ENCODE measurements around the gene CCDC12. TPM values are rescaled to one million over a fixed set of nuclear protein-coding genes. Genes with fewer than 3 reads are reported as not detected.

CCDC12 gene
- total RNA-seq, 1 experiment from 2014 or later: 44.2 TPM

- TF ChIP-seq CTCF (conservative IDR thresholded peaks at IDR 0.05; ENCODE audit: low read depth, low read length) (no peak), EZH2phosphoT487 (IDR thresholded peaks at IDR 0.05; ENCODE audit: borderline replicate concordance, low read length) (no peak), EZH2 (IDR thresholded peaks at IDR 0.05; ENCODE audit: low read length, unreplicated experiment) (no peak)
These were observed 54.1 kb downstream of the CCDC12 start for GRCh38 chr3:46922426-46922825.

GRCh38 chr3:46921871-46922271, 54.7 kb downstream of the CCDC12 start:
- H2AFZ ChIP-seq (ENCODE audit: low read length): no peak overlapping the region
- peaks cover 1% of the 10 kb centered on the region; the same call in 1 of the 2 replicates for H3K79me2 ChIP-seq (ENCODE audit: low read length)
- H4K20me1 ChIP-seq (ENCODE audit: low read length): 0 out of 2 replicates have a peak, but pooled peaks cover 7% of the 10 kb centered on the region
- BruUV-seq (replicated peaks): TSS peak; percentile 44
- H3K27me3 ChIP-seq (ENCODE audit: low read length): no peaks in the 10 kb centered on the region
- H3K9ac ChIP-seq (ENCODE audit: low read length): no peak overlapping the region
- no peak overlapping the region for H3K4me3 ChIP-seq (ENCODE audit: low read length)
- no peak overlapping the region for H3K27ac ChIP-seq (ENCODE audit: low read length)
- H3F3A ChIP-seq (ENCODE audit: low read length, unreplicated experiment): no peaks in the 10 kb centered on the region
- H3K4me2 ChIP-seq (ENCODE audit: low read length): no peak overlapping the region
- ChIA-PET POLR2A (ENCODE audit: unreplicated experiment) (interaction anchor here (0.6 kb wide), 1 partner anchor 60 kb away, joined by 3 read pairs; no protein-coding TSS in a partner anchor), CTCF (no interaction called here)
- ATAC-seq (no peak), DNase-seq (no peak)
- no peaks in the 10 kb centered on the region for H3K4me1 ChIP-seq (ENCODE audit: insufficient read depth, low read length)
- peaks cover 89% of the 10 kb centered on the region for H3K36me3 ChIP-seq (ENCODE audit: low read depth, low read length)
- intact Hi-C loops (cut with micrococcal nuclease): loop anchor here (5.0 kb wide), 1 partner anchor 75 kb away; no protein-coding TSS in a partner anchor
- TF ChIP-seq CTCF (conservative IDR thresholded peaks at IDR 0.05; ENCODE audit: low read depth, low read length): no peak
- TF ChIP-seq EZH2phosphoT487 (IDR thresholded peaks at IDR 0.05; ENCODE audit: borderline replicate concordance, low read length): no peak
- TF ChIP-seq EZH2 (IDR thresholded peaks at IDR 0.05; ENCODE audit: low read length, unreplicated experiment): no peak
- no peaks in the 10 kb centered on the region for H3K9me2 ChIP-seq (replicated peaks; ENCODE audit: low read length)
- no peaks in the 10 kb centered on the region for H3K9me3 ChIP-seq (ENCODE audit: low read length)

More at GRCh38 chr3:46922426-46922825, 54.1 kb downstream of the CCDC12 start:
- Histone ChIP-seq H3K9ac (ENCODE audit: low read length) (no peak overlapping the region), H3K4me2 (ENCODE audit: low read length) (no peak overlapping the region), H3K36me3 (ENCODE audit: low read depth, low read length) (peaks cover 87% of the 10 kb centered on the region), H2AFZ (ENCODE audit: low read length) (no peak overlapping the region), H3K27me3 (ENCODE audit: low read length) (no peaks in the 10 kb centered on the region), H3K4me1 (ENCODE audit: insufficient read depth, low read length) (no peaks in the 10 kb centered on the region), H3K79me2 (ENCODE audit: low read length) (peaks cover 7% of the 10 kb centered on the region; the same call in 1 of the 2 replicates), H3K9me2 (replicated peaks; ENCODE audit: low read length) (no peaks in the 10 kb centered on the region), H3K4me3 (ENCODE audit: low read length) (no peak overlapping the region), H3K9me3 (ENCODE audit: low read length) (no peaks in the 10 kb centered on the region), H3F3A (ENCODE audit: low read length, unreplicated experiment) (no peaks in the 10 kb centered on the region), H4K20me1 (ENCODE audit: low read length) (0 out of 2 replicates have a peak, but pooled peaks cover 7% of the 10 kb centered on the region), H3K27ac (ENCODE audit: low read length) (no peak overlapping the region)
- DNase-seq: no peak
- ATAC-seq: no peak
- intact Hi-C loops (cut with micrococcal nuclease): loop anchor here (5.0 kb wide), 1 partner anchor 75 kb away; no protein-coding TSS in a partner anchor
- CTCF ChIA-PET: no interaction called here
- BruUV-seq (replicated peaks): no TSS peak
- POLR2A ChIA-PET (ENCODE audit: unreplicated experiment): no interaction called here

GRCh38 chr3:46921041-46921440, 55.5 kb downstream of the CCDC12 start:
- Histone ChIP-seq H4K20me1 (ENCODE audit: low read length) (0 out of 2 replicates have a peak, but pooled peaks cover 7% of the 10 kb centered on the region), H3K36me3 (ENCODE audit: low read depth, low read length) (peaks cover 88% of the 10 kb centered on the region), H3K9me3 (ENCODE audit: low read length) (no peaks in the 10 kb centered on the region), H3K79me2 (ENCODE audit: low read length) (no peaks in the 10 kb centered on the region), H3K27me3 (ENCODE audit: low read length) (no peaks in the 10 kb centered on the region), H3F3A (ENCODE audit: low read length, unreplicated experiment) (no peaks in the 10 kb centered on the region), H3K4me2 (ENCODE audit: low read length) (no peak overlapping the region), H3K4me1 (ENCODE audit: insufficient read depth, low read length) (no peaks in the 10 kb centered on the region), H3K9me2 (replicated peaks; ENCODE audit: low read length) (no peaks in the 10 kb centered on the region), H3K27ac (ENCODE audit: low read length) (no peak overlapping the region), H2AFZ (ENCODE audit: low read length) (no peak overlapping the region), H3K9ac (ENCODE audit: low read length) (no peak overlapping the region), H3K4me3 (ENCODE audit: low read length) (no peak overlapping the region)
- POLR2A ChIA-PET (ENCODE audit: unreplicated experiment): no interaction called here
- intact Hi-C loops (cut with micrococcal nuclease): loop anchor here (5.0 kb wide), 1 partner anchor 76 kb away; no protein-coding TSS in a partner anchor
- ATAC-seq (no peak), DNase-seq (no peak)
- CTCF ChIA-PET: no interaction called here
- no TSS peak for BruUV-seq (replicated peaks)
- TF ChIP-seq CTCF (conservative IDR thresholded peaks at IDR 0.05; ENCODE audit: low read depth, low read length) (no peak), EZH2 (IDR thresholded peaks at IDR 0.05; ENCODE audit: low read length, unreplicated experiment) (no peak), EZH2phosphoT487 (IDR thresholded peaks at IDR 0.05; ENCODE audit: borderline replicate concordance, low read length) (no peak)
